Measurements from ENCODE around the gene SLC5A8. TPM values are rescaled to one million over a fixed set of nuclear protein-coding genes. Genes with fewer than 3 reads are reported as not detected.

The SLC5A8 gene
- total and polyA plus RNA-seq, 2 experiments from 2014 or later = 0.10 TPM

DNA sequence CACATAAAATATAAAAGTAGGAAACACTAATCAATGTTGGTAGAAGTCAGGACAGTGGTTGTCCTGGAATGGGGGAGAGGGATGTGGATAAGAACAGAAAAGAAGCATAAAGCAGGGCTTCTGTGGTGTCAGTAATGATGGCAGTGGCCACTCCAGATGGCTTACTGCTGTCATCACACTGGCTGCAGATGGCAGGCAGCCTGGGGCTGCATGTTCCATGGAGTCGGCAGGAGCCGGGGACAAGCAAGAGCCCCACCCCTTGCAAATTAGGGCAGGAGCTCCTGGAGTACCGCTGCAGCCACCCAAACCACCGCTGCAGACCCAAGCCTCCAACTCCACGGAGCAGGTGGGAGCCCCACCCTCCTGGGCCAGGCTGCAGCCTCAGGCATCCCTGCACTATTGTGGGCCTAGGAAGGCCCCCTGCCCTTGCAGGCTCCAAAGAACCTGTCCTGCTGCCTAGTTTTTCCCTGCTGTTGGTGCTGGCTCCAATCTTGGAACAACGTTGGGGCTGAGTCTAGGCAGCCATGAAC lies 28.8 kb upstream of the SLC5A8 start:
- Histone ChIP-seq H3K36me3 (ENCODE audit: insufficient read depth) (no peaks in the 10 kb centered on the region), H3F3A (replicated peaks; ENCODE audit: low read depth) (no peaks in the 10 kb centered on the region), H3K4me2 (no peak overlapping the region), H3K4me3 (no peak overlapping the region), H2AFZ (no peak overlapping the region), H3K27ac (ENCODE audit: low read depth) (no peak overlapping the region), H3K4me1 (ENCODE audit: insufficient read depth) (no peaks in the 10 kb centered on the region), H3K9me2 (ENCODE audit: insufficient read depth) (peaks cover 1% of the 10 kb centered on the region; the same call in 1 of the 2 replicates), H3K79me2 (replicated peaks; ENCODE audit: insufficient read depth) (no peaks in the 10 kb centered on the region), H3K27me3 (ENCODE audit: insufficient read depth) (no peaks in the 10 kb centered on the region), H4K20me1 (replicated peaks; ENCODE audit: insufficient read depth) (no peaks in the 10 kb centered on the region)
- Mint-ChIP-seq H3K4me1 (no peaks in the 10 kb centered on the region), H3K4me3 (no peak overlapping the region), H3K9me3 (peaks cover 9% of the 10 kb centered on the region), H3K36me3 (ENCODE audit: low read depth) (peaks cover 3% of the 10 kb centered on the region; the same call in 2 of the 3 replicates), H3K27me3 (ENCODE audit: insufficient read depth, low read depth, poor library complexity) (peaks cover 2% of the 10 kb centered on the region), H3K27ac (no peak overlapping the region)
- ATAC-seq (no peak), DNase-seq (ENCODE audit: low spot score) (no peak)
- TF ChIP-seq, protein P1, sequence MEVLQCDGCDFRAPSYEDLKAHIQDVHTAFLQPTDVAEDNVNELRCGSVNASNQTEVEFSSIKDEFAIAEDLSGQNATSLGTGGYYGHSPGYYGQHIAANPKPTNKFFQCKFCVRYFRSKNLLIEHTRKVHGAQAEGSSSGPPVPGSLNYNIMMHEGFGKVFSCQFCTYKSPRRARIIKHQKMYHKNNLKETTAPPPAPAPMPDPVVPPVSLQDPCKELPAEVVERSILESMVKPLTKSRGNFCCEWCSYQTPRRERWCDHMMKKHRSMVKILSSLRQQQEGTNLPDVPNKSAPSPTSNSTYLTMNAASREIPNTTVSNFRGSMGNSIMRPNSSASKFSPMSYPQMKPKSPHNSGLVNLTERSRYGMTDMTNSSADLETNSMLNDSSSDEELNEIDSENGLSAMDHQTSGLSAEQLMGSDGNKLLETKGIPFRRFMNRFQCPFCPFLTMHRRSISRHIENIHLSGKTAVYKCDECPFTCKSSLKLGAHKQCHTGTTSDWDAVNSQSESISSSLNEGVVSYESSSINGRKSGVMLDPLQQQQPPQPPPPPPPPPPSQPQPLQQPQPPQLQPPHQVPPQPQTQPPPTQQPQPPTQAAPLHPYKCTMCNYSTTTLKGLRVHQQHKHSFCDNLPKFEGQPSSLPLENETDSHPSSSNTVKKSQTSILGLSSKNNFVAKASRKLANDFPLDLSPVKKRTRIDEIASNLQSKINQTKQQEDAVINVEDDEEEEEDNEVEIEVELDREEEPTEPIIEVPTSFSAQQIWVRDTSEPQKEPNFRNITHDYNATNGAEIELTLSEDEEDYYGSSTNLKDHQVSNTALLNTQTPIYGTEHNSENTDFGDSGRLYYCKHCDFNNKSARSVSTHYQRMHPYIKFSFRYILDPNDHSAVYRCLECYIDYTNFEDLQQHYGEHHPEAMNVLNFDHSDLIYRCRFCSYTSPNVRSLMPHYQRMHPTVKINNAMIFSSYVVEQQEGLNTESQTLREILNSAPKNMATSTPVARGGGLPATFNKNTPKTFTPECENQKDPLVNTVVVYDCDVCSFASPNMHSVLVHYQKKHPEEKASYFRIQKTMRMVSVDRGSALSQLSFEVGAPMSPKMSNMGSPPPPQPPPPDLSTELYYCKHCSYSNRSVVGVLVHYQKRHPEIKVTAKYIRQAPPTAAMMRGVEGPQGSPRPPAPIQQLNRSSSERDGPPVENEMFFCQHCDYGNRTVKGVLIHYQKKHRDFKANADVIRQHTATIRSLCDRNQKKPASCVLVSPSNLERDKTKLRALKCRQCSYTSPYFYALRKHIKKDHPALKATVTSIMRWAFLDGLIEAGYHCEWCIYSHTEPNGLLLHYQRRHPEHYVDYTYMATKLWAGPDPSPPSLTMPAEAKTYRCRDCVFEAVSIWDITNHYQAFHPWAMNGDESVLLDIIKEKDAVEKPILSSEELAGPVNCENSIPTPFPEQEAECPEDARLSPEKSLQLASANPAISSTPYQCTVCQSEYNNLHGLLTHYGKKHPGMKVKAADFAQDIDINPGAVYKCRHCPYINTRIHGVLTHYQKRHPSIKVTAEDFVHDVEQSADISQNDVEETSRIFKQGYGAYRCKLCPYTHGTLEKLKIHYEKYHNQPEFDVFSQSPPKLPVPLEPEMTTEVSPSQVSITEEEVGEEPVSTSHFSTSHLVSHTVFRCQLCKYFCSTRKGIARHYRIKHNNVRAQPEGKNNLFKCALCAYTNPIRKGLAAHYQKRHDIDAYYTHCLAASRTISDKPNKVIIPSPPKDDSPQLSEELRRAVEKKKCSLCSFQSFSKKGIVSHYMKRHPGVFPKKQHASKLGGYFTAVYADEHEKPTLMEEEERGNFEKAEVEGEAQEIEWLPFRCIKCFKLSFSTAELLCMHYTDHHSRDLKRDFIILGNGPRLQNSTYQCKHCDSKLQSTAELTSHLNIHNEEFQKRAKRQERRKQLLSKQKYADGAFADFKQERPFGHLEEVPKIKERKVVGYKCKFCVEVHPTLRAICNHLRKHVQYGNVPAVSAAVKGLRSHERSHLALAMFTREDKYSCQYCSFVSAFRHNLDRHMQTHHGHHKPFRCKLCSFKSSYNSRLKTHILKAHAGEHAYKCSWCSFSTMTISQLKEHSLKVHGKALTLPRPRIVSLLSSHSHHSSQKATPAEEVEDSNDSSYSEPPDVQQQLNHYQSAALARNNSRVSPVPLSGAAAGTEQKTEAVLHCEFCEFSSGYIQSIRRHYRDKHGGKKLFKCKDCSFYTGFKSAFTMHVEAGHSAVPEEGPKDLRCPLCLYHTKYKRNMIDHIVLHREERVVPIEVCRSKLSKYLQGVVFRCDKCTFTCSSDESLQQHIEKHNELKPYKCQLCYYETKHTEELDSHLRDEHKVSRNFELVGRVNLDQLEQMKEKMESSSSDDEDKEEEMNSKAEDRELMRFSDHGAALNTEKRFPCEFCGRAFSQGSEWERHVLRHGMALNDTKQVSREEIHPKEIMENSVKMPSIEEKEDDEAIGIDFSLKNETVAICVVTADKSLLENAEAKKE (CRISPR knock-in tag; IDR thresholded peaks at IDR 0.05) = no peak
- TF ChIP-seq EZH2phosphoT487 (IDR thresholded peaks at IDR 0.05; ENCODE audit: unreplicated experiment) (no peak), CREB1 (CRISPR knock-in tag; IDR thresholded peaks at IDR 0.05; ENCODE audit: low read depth) (no peak), POLR2AphosphoS5 (IDR thresholded peaks at IDR 0.05; ENCODE audit: low read depth) (no peak), ZNF114 (CRISPR knock-in tag; IDR thresholded peaks at IDR 0.05) (no peak), JUNB (IDR thresholded peaks at IDR 0.05; ENCODE audit: unreplicated experiment) (no peak), NANOG (IDR thresholded peaks at IDR 0.05; ENCODE audit: borderline replicate concordance) (no peak), STAT1 (IDR thresholded peaks at IDR 0.05; ENCODE audit: unreplicated experiment) (no peak), ZNF331 (CRISPR knock-in tag; IDR thresholded peaks at IDR 0.05; ENCODE audit: low read depth) (no peak), EZH2 (IDR thresholded peaks at IDR 0.05; ENCODE audit: low read depth, unreplicated experiment) (no peak)
- TF ChIP-seq, protein P2, sequence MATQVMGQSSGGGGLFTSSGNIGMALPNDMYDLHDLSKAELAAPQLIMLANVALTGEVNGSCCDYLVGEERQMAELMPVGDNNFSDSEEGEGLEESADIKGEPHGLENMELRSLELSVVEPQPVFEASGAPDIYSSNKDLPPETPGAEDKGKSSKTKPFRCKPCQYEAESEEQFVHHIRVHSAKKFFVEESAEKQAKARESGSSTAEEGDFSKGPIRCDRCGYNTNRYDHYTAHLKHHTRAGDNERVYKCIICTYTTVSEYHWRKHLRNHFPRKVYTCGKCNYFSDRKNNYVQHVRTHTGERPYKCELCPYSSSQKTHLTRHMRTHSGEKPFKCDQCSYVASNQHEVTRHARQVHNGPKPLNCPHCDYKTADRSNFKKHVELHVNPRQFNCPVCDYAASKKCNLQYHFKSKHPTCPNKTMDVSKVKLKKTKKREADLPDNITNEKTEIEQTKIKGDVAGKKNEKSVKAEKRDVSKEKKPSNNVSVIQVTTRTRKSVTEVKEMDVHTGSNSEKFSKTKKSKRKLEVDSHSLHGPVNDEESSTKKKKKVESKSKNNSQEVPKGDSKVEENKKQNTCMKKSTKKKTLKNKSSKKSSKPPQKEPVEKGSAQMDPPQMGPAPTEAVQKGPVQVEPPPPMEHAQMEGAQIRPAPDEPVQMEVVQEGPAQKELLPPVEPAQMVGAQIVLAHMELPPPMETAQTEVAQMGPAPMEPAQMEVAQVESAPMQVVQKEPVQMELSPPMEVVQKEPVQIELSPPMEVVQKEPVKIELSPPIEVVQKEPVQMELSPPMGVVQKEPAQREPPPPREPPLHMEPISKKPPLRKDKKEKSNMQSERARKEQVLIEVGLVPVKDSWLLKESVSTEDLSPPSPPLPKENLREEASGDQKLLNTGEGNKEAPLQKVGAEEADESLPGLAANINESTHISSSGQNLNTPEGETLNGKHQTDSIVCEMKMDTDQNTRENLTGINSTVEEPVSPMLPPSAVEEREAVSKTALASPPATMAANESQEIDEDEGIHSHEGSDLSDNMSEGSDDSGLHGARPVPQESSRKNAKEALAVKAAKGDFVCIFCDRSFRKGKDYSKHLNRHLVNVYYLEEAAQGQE (IDR thresholded peaks at IDR 0.05; ENCODE audit: unreplicated experiment) = no peak
- TF ChIP-seq, protein P3, sequence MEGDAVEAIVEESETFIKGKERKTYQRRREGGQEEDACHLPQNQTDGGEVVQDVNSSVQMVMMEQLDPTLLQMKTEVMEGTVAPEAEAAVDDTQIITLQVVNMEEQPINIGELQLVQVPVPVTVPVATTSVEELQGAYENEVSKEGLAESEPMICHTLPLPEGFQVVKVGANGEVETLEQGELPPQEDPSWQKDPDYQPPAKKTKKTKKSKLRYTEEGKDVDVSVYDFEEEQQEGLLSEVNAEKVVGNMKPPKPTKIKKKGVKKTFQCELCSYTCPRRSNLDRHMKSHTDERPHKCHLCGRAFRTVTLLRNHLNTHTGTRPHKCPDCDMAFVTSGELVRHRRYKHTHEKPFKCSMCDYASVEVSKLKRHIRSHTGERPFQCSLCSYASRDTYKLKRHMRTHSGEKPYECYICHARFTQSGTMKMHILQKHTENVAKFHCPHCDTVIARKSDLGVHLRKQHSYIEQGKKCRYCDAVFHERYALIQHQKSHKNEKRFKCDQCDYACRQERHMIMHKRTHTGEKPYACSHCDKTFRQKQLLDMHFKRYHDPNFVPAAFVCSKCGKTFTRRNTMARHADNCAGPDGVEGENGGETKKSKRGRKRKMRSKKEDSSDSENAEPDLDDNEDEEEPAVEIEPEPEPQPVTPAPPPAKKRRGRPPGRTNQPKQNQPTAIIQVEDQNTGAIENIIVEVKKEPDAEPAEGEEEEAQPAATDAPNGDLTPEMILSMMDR (conservative IDR thresholded peaks at IDR 0.05; ENCODE audit: low read depth in 2 of 2) = no peak
- TF ChIP-seq, protein P4, sequence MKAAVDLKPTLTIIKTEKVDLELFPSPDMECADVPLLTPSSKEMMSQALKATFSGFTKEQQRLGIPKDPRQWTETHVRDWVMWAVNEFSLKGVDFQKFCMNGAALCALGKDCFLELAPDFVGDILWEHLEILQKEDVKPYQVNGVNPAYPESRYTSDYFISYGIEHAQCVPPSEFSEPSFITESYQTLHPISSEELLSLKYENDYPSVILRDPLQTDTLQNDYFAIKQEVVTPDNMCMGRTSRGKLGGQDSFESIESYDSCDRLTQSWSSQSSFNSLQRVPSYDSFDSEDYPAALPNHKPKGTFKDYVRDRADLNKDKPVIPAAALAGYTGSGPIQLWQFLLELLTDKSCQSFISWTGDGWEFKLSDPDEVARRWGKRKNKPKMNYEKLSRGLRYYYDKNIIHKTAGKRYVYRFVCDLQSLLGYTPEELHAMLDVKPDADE (IDR thresholded peaks at IDR 0.05) = no peak
